GDM1 (cell line): ENCODE measurements around the gene REV1.
A peak's percentile ranks its signal among the peaks of the same experiment; 100 is the strongest.

Source experiments
- DNase-seq: peaks from one replicate; lab custom pipeline; 2025; lab: John Stamatoyannopoulos, UW

Gene REV1

GRCh38 chr2:99448556-99448955 lies 41.3 kb downstream of the REV1 start:
- no peak for DNase-seq

- no peak for DNase-seq
These were observed 44.8 kb downstream of the REV1 start for GRCh38 chr2:99445065-99445464.

GRCh38 chr2:99444222-99444621 lies 45.6 kb downstream of the REV1 start:
- DNase-seq, result no peak

GRCh38 chr2:99442837-99443236 lies 47.0 kb downstream of the REV1 start:
- DNase-seq, result no peak

GRCh38 chr2:99439971-99440505 lies 49.8 kb downstream of the REV1 start:
- DNase-seq, result no peak

GRCh38 chr2:99436874-99437273 lies 52.9 kb downstream of the REV1 start:
- DNase-seq, result no peak

GRCh38 chr2:99433340-99433739 lies 56.5 kb downstream of the REV1 start:
- no peak for DNase-seq

GRCh38 chr2:99431587-99432275 lies 58.1 kb downstream of the REV1 start:
- no peak for DNase-seq

- no peak for DNase-seq
These were observed 59.1 kb downstream of the REV1 start for GRCh38 chr2:99430614-99431291.

GRCh38 chr2:99425022-99425421 lies 64.8 kb downstream of the REV1 start:
- no peak for DNase-seq

- no peak for DNase-seq
These were observed 65.4 kb downstream of the REV1 start for GRCh38 chr2:99424371-99424770.

- DNase-seq, result no peak
These were observed 67.2 kb downstream of the REV1 start for GRCh38 chr2:99422599-99422998.

GRCh38 chr2:99421469-99421868 lies 68.3 kb downstream of the REV1 start:
- no peak for DNase-seq

GRCh38 chr2:99420751-99421299 lies 69.0 kb downstream of the REV1 start:
- DNase-seq, result no peak

GRCh38 chr2:99420031-99420430 lies 69.8 kb downstream of the REV1 start:
- DNase-seq, result no peak

- DNase-seq, result no peak
These were observed 72.4 kb downstream of the REV1 start for GRCh38 chr2:99417396-99417795.

- DNase-seq, result no peak
These were observed 75.3 kb downstream of the REV1 start for GRCh38 chr2:99414566-99414965.

GRCh38 chr2:99410276-99410675 lies 79.5 kb downstream of the REV1 start:
- no peak for DNase-seq

- DNase-seq, result no peak
These were observed 83.7 kb downstream of the REV1 start for GRCh38 chr2:99406137-99406536.

- no peak for DNase-seq
These were observed 84.8 kb downstream of the REV1 start for GRCh38 chr2:99404797-99405669.

GRCh38 chr2:99404039-99404796 lies 85.6 kb downstream of the REV1 start:
- DNase-seq, result peak; percentile 15

GRCh38 chr2:99403524-99403923 lies 86.3 kb downstream of the REV1 start:
- no peak for DNase-seq
